ENCODE results near the gene GMEB1. TPM values are rescaled to one million over a fixed set of nuclear protein-coding genes. Genes with fewer than 3 reads are reported as not detected.
"Not testable (repeated sequence)": the region's sequence is repeated elsewhere in the genome, so short reads cannot be mapped to it uniquely, and the experiment has no call there.

The GMEB1 gene
- total RNA-seq, 1 donor from 2014 or later: 12.6 TPM

- H3K4me1 Mint-ChIP-seq (ENCODE audit: low read depth, unreplicated experiment): peaks cover 13% of the 10 kb centered on the region
- peak within 1 kb of the TSS; percentile 98 for H3K27ac Mint-ChIP-seq (ENCODE audit: unreplicated experiment)
- TF ChIP-seq EZH2 (IDR thresholded peaks at IDR 0.05; ENCODE audit: insufficient read depth, low read length) (no peak), CTCF (IDR thresholded peaks at IDR 0.05; ENCODE audit: insufficient read depth, low read depth, low read length) (no peak)
- peak within 1 kb of the TSS; percentile 100 for H3K4me3 Mint-ChIP-seq (ENCODE audit: unreplicated experiment)
- H3K9ac ChIP-seq (ENCODE audit: low read length): peak within 1 kb of the TSS; percentile 97
- H3K27me3 ChIP-seq (ENCODE audit: insufficient read depth, low read length): no peaks in the 10 kb centered on the region
- peak within 1 kb of the TSS; percentile 85 for H3K27ac ChIP-seq (ENCODE audit: low read depth, low read length)
- no peaks in the 10 kb centered on the region for H3K27me3 Mint-ChIP-seq (ENCODE audit: low read depth, unreplicated experiment)
- no peaks in the 10 kb centered on the region for H4K20me1 ChIP-seq (ENCODE audit: insufficient read depth, low read length)
- H2AFZ ChIP-seq (ENCODE audit: low read depth, low read length): peak within 1 kb of the TSS; percentile 96
- no peak for FAIRE-seq
- peak within 1 kb of the TSS; percentile 98 for H3K4me2 ChIP-seq (ENCODE audit: low read length)
- H3K36me3 ChIP-seq (ENCODE audit: insufficient read depth, low read length): no peaks in the 10 kb centered on the region
- no peaks in the 10 kb centered on the region for H3K9me3 Mint-ChIP-seq (ENCODE audit: unreplicated experiment)
- H3K9me3 ChIP-seq (ENCODE audit: insufficient read depth, low read depth, low read length): no peaks in the 10 kb centered on the region
- peaks cover 25% of the 10 kb centered on the region for H3K79me2 ChIP-seq (ENCODE audit: insufficient read depth, low read length)
- DNase-seq (ENCODE audit: low read depth): peak; percentile 87
- H3K36me3 Mint-ChIP-seq (ENCODE audit: low read depth, unreplicated experiment): no peaks in the 10 kb centered on the region
- H3K4me1 ChIP-seq (ENCODE audit: insufficient read depth, low read length): peaks cover 13% of the 10 kb centered on the region
- peak within 1 kb of the TSS; percentile 85 for H3K4me3 ChIP-seq (ENCODE audit: insufficient read depth, low read depth, low read length)
Measured at GRCh38 chr1:28642847-28643635, 25.5 kb upstream of the GMEB1 start, which contains the start of gene TAF12. Gene TAF12, minus strand, starts transcription at chr1:28643067. Its CDS starts 20,986 bp downstream, at chr1:28622081.

- peaks cover 15% of the 10 kb centered on the region for H3K4me1 Mint-ChIP-seq (ENCODE audit: low read depth, unreplicated experiment)
- H3K27ac Mint-ChIP-seq (ENCODE audit: unreplicated experiment): no peak overlapping the region
- no peaks in the 10 kb centered on the region for H3K9me3 Mint-ChIP-seq (ENCODE audit: unreplicated experiment)
- no peak for TF ChIP-seq EZH2 (IDR thresholded peaks at IDR 0.05; ENCODE audit: insufficient read depth, low read length)
- no peak for TF ChIP-seq CTCF (IDR thresholded peaks at IDR 0.05; ENCODE audit: insufficient read depth, low read depth, low read length)
- no peaks in the 10 kb centered on the region for H4K20me1 ChIP-seq (ENCODE audit: insufficient read depth, low read length)
- no peaks in the 10 kb centered on the region for H3K27me3 ChIP-seq (ENCODE audit: insufficient read depth, low read length)
- no peak overlapping the region for H3K4me3 ChIP-seq (ENCODE audit: insufficient read depth, low read depth, low read length)
- no peak for DNase-seq (ENCODE audit: low read depth)
- H3K4me2 ChIP-seq (ENCODE audit: low read length): peak overlapping the region; percentile 98
- H3K9ac ChIP-seq (ENCODE audit: low read length): no peak overlapping the region
- H3K79me2 ChIP-seq (ENCODE audit: insufficient read depth, low read length): peaks cover 25% of the 10 kb centered on the region
- no peaks in the 10 kb centered on the region for H3K36me3 Mint-ChIP-seq (ENCODE audit: low read depth, unreplicated experiment)
- H3K27ac ChIP-seq (ENCODE audit: low read depth, low read length): no peak overlapping the region
- H3K4me3 Mint-ChIP-seq (ENCODE audit: unreplicated experiment): no peak overlapping the region
- peaks cover 13% of the 10 kb centered on the region for H3K4me1 ChIP-seq (ENCODE audit: insufficient read depth, low read length)
- H3K9me3 ChIP-seq (ENCODE audit: insufficient read depth, low read depth, low read length): no peaks in the 10 kb centered on the region
- no peaks in the 10 kb centered on the region for H3K27me3 Mint-ChIP-seq (ENCODE audit: low read depth, unreplicated experiment)
- FAIRE-seq: no peak
- H2AFZ ChIP-seq (ENCODE audit: low read depth, low read length): no peak overlapping the region
- H3K36me3 ChIP-seq (ENCODE audit: insufficient read depth, low read length): no peaks in the 10 kb centered on the region
Measured at GRCh38 chr1:28644494-28644893, 24.1 kb upstream of the GMEB1 start.

- Histone ChIP-seq H3K79me2 (ENCODE audit: insufficient read depth, low read length) (peaks cover 20% of the 10 kb centered on the region), H3K4me1 (ENCODE audit: insufficient read depth, low read length) (peaks cover 13% of the 10 kb centered on the region)
- H3K9me3 Mint-ChIP-seq (ENCODE audit: unreplicated experiment); DNase-seq (ENCODE audit: low read depth); H3K4me2 ChIP-seq (ENCODE audit: low read length); H3K36me3 ChIP-seq (ENCODE audit: insufficient read depth, low read length); H3K9ac ChIP-seq (ENCODE audit: low read length); H2AFZ ChIP-seq (ENCODE audit: low read depth, low read length); H3K27ac ChIP-seq (ENCODE audit: low read depth, low read length); H3K4me3 ChIP-seq (ENCODE audit: insufficient read depth, low read depth, low read length); H3K27ac Mint-ChIP-seq (ENCODE audit: unreplicated experiment); H3K9me3 ChIP-seq (ENCODE audit: insufficient read depth, low read depth, low read length); H3K36me3 Mint-ChIP-seq (ENCODE audit: low read depth, unreplicated experiment); H3K27me3 ChIP-seq (ENCODE audit: insufficient read depth, low read length); H3K27me3 Mint-ChIP-seq (ENCODE audit: low read depth, unreplicated experiment); H4K20me1 ChIP-seq (ENCODE audit: insufficient read depth, low read length); H3K4me3 Mint-ChIP-seq (ENCODE audit: unreplicated experiment); FAIRE-seq: not testable (repeated sequence)
- peaks cover 15% of the 10 kb centered on the region for H3K4me1 Mint-ChIP-seq (ENCODE audit: low read depth, unreplicated experiment)
Measured at GRCh38 chr1:28645406-28645805, 23.2 kb upstream of the GMEB1 start.
